ENCODE measurements around the gene SLC6A9.

The SLC6A9 gene

DNA sequence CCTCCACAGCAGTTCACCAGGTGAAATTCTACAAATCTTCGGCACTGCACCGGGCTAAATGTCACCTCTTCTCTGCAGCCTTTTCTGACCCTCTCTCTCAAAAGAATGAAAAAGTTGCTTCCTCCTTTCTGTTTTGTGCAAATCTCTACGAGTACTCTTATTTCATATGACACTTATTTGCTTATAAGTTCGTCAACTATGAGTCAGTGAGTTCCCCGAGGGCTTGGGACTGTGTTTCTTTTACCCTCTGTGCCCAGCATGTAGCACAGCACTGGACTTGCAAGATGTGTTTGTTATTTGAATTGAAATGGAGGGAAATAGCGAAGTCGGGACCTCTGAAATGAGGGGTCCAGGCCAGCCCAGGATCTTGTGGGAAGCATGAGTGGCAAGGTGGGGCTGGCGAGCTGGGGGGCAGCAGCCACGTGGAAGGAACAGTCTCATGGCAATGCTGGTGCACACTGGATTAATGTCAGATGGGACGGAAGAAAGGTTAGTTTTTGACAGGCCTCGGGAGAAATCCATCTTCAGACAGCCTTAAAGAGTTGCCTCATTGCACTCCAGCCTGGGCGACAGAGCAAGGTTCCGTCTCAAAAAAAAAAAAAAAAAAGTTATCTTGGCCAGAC is 6.2 kb downstream of the SLC6A9 start:
- TF ChIP-seq, protein P1, sequence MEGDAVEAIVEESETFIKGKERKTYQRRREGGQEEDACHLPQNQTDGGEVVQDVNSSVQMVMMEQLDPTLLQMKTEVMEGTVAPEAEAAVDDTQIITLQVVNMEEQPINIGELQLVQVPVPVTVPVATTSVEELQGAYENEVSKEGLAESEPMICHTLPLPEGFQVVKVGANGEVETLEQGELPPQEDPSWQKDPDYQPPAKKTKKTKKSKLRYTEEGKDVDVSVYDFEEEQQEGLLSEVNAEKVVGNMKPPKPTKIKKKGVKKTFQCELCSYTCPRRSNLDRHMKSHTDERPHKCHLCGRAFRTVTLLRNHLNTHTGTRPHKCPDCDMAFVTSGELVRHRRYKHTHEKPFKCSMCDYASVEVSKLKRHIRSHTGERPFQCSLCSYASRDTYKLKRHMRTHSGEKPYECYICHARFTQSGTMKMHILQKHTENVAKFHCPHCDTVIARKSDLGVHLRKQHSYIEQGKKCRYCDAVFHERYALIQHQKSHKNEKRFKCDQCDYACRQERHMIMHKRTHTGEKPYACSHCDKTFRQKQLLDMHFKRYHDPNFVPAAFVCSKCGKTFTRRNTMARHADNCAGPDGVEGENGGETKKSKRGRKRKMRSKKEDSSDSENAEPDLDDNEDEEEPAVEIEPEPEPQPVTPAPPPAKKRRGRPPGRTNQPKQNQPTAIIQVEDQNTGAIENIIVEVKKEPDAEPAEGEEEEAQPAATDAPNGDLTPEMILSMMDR (IDR thresholded peaks at IDR 0.05) = no peak

DNA sequence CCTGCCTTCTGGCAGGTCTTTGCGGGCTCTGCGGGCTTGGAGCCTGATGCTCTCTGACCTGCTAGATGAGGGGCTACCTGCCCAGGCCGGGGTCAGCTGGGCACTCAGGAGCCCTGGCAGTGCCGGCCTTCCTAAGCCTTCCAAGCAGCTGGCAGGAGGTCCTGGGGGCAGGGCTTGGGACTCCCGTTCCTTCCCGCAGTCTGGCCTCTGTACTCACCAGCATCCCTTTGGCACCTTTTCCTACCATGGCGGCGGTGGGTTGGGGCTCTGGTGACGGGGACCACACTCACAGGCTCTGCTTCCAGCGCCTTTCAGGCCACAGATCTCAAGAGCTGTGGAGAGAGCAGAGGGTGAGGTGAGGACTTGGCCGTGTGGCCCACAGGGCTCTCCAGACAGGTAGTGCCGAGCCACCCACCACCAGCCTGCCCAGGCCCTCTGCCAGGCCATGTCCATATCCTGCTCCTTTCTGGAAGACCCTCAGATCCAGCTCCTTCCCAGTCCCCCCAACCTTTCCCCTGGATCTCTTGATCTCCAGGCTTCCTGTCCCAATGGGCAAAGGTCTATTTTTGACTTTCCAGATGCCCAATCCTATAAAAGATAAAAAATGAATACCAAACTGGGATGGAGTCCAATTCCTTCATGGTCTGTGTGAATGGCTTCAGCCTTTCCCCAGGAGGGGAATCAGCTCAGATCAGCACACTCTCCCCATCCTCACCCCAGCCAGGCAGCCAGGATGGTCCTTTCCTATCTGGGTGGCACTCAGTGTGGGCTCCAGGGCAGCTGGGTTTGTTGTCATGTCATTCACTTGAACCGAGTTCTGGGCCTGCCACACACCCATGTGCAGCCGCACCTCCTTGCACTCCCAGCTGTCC is 7.0 kb downstream of the SLC6A9 start:
- TF ChIP-seq, protein P1 (IDR thresholded peaks at IDR 0.05) = no peak

DNA sequence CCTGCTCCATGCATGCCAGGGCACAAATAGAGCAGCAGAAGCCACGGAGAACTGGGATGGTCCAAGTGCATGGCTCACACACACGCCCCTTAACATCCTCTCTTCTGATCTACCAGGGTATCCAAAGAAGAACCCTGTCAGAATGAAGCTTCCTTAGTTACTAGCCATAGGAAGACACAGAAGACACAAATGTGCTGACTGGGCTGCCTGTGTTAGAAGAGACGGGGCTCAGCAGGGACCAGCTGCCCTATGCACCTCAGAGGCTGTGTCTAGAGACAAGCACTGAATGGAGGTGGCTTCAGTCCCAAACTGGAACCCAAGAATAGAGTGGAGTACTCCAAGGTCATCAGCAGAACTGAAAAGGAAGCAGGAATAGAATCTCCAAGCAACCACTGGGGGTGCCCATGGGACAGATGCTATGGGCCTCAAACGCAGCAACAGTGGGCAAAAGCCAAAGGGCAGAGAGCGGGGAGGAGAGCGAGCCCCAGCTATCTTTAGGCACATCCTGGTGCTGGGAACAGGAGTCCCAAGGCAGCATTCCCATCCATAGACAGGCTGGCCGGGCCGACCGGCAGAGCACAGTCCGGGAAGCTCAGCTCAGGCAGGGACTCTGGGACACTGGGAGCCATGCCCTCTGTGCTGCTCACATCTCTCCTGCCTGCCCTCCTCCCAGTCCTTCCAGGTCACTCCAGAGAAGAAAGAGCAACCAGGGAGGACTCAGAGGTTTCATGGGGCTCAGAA is 9.5 kb downstream of the SLC6A9 start:
- TF ChIP-seq, protein P1 (IDR thresholded peaks at IDR 0.05) = no peak

DNA sequence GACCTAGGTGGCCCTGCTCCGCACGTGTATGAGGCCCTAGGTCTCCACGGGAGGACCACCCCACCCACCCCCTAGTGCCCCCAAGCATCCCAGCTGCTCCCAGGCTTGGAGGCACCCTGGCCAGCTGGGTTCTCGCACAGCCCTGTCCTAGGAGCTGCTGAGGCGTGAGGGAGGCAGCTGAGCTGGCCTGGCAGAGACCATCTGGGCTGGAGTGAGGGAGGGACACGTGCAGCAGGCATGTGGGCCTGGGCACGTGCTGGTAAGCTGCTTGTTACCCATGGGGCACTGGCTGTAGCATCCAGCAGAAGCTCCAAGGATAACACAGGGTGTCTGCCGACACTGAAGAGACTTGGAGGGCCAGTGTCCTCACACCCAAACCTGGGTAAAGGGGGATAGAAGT is 10.1 kb downstream of the SLC6A9 start:
- TF ChIP-seq, protein P1 (IDR thresholded peaks at IDR 0.05) = no peak

DNA sequence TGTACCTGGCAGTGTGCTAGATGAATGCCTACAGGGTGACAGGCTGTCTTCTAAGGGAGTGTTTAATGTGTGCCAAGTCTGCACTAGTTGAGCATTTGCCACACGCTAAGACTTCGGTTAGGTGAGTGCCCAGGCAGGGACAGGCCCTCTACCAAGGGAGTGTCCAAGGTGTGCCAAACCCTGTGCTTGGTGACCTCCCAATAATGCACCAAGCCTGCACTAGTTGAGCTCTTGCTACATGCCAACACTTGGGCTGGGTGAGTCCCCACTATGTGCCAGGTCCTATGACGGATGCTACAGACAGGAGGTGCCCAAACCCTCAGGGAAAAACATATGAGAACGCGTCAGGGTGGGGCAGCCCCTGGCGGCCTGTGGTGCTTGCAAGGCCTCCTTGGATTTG is 10.8 kb downstream of the SLC6A9 start:
- TF ChIP-seq, protein P1 (IDR thresholded peaks at IDR 0.05) = no peak

DNA sequence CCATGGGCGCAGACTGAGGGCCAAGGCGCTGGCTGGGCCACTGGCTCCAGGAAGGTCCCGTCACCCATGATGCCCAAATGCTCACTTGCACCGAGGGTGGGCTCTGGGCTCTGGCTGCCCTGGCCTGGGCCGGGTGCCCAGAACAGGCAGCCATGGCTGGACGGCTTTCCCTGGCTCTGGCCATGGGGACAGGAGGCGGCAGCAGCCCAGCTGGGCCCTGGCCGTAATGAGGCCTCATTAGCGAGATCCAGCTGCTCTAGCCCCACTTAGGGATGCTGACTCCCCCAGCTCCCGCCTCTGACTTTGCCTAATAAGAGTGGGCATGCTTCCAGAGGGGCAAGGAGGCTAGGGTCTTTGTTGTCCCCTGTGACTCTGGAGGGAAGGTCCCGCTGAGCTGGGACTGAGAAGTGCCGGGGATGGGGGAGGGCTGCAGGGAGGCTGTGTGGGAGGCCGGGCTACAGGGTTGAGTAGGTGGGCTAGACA is 11.8 kb downstream of the SLC6A9 start:
- TF ChIP-seq, protein P1 (IDR thresholded peaks at IDR 0.05) = no peak

DNA sequence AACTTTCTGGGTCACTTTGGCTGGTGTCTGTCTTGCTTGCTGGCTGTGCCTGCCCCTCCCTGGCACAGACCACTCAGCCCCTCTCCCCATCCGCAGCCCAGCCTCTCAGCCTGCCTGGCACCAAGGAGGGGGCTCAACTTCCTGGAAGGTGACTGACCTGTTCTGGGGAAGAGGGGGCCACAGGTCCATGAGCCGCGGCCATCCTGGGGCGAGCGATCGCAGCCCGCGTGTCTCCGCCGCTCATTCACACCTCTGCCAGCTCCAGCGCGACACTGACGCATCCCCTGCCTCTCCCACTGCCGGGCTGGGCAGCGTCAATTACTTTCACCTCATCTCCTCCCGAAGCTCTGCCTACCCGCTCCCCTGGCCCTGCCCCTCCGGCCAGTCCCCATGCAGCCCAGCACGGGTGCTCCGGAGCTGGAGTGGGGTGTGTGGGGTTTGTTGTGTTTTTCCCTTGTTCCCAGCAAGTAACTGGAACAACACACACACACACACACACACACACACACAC is 14.3 kb downstream of the SLC6A9 start:
- TF ChIP-seq, protein P1 (IDR thresholded peaks at IDR 0.05) = no peak
